Daoy (cell line): ENCODE data around the gene TMPRSS5. TPM values are rescaled to one million over a fixed set of nuclear protein-coding genes. Genes with fewer than 3 reads are reported as not detected.

Experiments used
- DNase-seq: peaks from one replicate; pipeline ENCODE4 v3.0.0-alpha.2; 2015; ENCODE audit warnings: low read depth
- total RNA-seq: library from RNA; depleted of rRNA; stranded (reverse); fragments of >200 nt; shearing (Covaris generic); gene quantifications from 2 replicates; pipeline ENCODE4 v1.2.3, GENCODE V29; 2014

TMPRSS5 gene
- total RNA-seq, 1 experiment from 2014 or later, result 0.69 TPM

DNA sequence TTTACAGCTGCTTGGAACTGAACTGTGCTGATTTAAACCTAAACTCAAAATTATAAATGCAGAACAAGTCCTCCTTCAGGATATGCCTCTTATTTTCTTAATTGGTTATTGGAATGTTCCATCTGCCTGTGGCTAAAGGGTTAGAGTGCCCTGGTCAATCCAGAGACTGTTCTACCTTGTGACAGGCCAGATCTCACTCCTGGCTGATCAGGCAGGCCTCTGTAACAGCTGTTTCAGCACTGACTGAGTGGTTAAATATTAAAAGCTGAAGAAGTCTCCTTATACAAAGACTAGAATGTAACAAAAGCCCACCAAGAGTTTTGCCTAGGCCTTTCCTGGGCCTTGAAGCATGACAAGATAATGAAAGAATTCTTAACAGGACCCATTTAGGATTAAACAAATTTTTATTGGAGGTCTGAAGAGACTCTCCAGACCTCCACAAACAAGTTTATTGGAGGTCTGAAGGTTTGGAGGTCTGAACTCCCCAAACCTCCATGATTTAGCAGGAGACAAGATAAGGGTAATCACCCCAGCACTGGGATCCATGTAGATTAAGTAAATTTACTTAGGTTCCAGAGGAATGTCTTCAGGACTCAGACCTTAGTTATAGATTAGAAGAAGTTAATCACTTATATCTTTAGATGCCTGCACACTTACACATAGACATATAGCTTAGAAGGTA is 35.8 kb downstream of the TMPRSS5 start:
- no peak for DNase-seq

GRCh38 chr11:113668255-113668654 is 37.9 kb downstream of the TMPRSS5 start:
- DNase-seq, result peak; percentile 27

GRCh38 chr11:113667801-113668200 is 38.3 kb downstream of the TMPRSS5 start:
- no peak for DNase-seq

DNA sequence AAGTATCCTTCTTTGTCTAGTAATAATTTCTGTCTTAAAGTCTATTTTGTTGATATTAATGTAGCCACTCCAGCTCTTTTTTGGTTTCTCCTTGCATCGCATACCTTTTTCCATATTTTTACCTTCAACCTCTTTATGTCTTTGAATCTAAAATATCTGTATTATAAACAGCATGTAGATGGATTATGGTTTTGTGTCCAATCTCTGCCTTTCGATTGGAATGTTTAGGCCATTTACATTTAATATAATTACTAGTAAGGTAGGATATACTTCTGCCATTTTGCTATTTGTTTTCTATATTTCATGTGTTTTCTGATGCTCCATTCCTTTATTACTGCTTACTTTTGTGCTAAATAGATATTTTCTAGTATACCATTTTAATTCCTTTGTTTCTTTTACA is 39.5 kb downstream of the TMPRSS5 start:
- no peak for DNase-seq

- peak; percentile 37 for DNase-seq
Measured at GRCh38 chr11:113664981-113665710, 41.0 kb downstream of the TMPRSS5 start.

- DNase-seq, result peak; percentile 87
Measured at GRCh38 chr11:113664069-113664980, 41.8 kb downstream of the TMPRSS5 start.

- peak; percentile 62 for DNase-seq
Measured at GRCh38 chr11:113663567-113663966, 42.5 kb downstream of the TMPRSS5 start.

GRCh38 chr11:113655771-113656170 is 50.3 kb downstream of the TMPRSS5 start:
- no peak for DNase-seq

DNA sequence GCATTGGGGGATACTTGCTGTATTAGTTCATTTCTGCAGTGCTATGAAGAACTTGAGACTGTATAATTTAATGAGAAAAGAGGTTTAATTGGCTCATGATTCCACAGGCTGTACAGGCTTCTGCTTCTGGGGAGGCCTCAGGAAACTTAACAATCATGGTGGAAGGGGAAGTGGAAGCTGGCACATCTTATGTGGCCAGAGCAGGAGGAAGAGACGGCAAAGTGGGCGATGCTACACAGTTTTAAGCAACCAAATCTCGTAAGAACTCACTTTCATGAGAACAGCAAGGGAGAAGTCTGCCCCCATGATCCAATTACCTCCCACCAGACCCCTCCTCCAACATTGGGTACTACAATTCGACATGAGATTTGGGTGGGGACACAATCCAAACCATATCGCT is 55.1 kb downstream of the TMPRSS5 start:
- DNase-seq, result no peak

- no peak for DNase-seq
Measured at GRCh38 chr11:113649311-113649710, 56.8 kb downstream of the TMPRSS5 start.

- no peak for DNase-seq
Measured at GRCh38 chr11:113647856-113648255, 58.3 kb downstream of the TMPRSS5 start.

DNA sequence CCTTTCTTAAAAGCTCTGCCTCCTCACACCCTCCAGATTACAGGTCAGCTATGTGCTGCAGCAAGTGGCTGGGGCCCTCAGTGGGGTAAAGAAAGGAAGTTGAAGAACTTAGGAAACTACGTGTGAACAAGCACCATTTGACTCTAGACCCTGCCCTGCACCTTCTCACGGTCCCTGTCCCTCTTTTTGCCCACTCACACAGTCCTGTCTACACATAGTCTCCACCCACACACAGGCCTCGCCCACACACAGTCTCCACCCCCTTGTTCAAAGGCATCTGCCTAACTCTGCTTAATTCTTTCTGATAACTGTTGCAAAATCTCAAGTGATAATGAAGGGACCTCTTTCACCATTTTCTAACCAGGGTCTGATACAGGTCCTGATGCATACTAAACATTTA is 59.0 kb downstream of the TMPRSS5 start:
- DNase-seq, result no peak

DNA sequence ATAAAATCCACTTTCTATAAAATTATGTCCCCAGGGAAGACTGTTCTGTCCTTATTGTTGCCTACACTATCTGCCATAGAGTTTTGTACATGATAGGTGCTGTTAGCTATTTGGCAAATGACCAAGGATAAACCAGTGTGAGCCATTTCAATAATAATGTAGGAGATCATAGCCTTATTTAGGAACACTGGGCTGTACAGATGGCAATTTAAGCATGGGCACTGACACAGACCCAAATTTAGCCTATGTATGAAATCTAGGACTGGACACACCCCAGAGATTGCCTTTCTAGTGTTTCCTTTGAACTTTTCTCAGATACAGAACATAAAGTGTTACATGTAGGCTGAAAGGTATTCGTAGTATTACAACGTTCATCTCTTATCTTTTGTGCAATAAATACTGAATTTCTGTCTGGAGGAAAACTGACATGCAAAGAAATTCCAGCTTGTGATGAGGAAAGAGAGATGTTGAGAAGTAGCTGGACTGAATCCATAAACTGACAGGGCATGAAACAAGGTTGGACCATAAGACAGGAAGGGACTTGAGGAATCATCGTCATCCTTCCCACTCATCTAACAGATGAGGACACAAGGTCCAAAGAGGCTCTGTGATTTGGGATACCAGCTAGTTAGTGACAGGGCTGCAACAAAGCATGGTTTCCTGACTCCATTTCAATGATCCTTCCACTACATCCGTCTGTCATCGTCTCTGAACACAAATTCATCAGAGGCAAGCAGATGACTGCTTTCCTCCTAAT is 60.3 kb downstream of the TMPRSS5 start:
- no peak for DNase-seq

- no peak for DNase-seq
Measured at GRCh38 chr11:113644605-113645004, 61.5 kb downstream of the TMPRSS5 start.

GRCh38 chr11:113643701-113644100 is 62.4 kb downstream of the TMPRSS5 start:
- no peak for DNase-seq

GRCh38 chr11:113643006-113643585 is 63.0 kb downstream of the TMPRSS5 start:
- DNase-seq, result no peak

DNA sequence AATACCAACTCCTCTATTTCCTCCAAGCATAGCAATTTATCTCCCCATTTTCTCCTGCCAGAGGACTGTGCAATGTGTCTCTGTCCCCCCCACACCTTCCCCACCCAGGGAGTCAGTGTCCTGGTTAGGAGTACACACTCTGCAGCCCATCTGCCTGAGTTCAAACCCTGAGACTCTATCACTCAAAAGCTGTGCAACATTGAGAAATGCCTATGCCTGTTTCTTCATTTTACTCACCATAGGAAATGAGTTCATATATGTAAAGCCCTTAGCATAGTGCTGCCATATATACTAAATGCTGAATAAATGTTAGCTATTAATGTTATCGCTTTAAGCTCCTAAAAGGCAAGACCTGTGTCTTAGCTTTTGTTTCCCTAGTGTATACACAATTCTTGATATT is 64.0 kb downstream of the TMPRSS5 start:
- DNase-seq, result no peak

DNA sequence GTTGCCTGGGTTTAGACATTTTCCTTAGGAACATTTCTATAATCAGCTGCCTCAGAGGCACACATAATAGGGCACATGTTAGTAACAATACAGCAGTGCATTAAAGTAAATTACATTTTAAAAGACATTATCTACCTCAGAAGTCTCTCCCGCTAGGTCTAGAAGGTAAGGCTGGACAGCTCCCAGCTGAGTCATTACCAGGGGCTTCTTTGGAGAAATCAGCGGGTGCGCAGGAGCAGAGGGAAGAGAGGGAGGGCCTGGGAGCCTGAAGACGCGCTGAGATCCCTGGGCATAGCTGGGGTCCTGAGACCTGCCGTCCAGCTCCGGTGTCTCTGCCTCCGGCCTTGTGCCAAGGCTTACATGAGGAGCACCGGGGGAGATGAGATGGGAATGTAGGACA is 67.7 kb downstream of the TMPRSS5 start:
- no peak for DNase-seq

DNA sequence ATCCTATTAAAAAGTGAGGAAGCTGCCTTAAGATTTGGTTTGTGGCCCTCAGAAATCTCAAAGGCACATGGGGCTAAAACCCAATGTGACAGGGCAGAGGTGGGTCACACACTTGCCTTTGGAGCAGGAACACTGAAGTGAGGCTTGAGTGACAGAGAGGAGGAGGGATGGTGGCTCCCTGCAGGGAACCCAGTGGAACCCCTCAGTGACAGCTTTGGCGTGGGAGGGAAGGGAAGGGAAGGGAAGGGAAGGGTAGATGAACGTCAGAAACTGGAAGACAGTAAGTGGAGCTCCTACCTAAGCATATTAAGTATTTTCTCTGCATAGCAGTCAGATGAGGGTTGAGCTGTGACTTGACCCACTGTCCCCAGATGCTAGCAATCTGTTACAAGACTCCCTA is 68.5 kb downstream of the TMPRSS5 start:
- DNase-seq, result no peak
